ENCODE measurements around the gene NHEJ1.

Gene NHEJ1

DNA sequence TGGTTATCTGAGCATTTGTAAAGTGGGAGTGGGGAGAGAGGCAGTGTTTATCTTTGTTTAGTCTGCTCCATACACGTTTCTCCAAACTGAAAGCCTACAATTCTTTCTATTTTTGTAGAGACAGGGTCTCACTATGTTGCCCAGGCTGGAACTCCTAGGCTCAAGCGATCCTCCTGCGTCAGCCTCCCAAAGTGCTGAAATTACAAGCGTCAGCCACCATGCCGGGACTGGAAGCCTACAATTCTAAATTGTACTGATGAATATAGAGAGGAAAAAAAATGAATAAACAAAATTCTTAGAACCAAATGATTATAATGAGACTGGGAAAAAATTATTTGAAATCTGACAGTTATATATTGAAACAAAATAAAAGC is 44.5 kb upstream of the NHEJ1 start:
- TF ChIP-seq, protein P1, sequence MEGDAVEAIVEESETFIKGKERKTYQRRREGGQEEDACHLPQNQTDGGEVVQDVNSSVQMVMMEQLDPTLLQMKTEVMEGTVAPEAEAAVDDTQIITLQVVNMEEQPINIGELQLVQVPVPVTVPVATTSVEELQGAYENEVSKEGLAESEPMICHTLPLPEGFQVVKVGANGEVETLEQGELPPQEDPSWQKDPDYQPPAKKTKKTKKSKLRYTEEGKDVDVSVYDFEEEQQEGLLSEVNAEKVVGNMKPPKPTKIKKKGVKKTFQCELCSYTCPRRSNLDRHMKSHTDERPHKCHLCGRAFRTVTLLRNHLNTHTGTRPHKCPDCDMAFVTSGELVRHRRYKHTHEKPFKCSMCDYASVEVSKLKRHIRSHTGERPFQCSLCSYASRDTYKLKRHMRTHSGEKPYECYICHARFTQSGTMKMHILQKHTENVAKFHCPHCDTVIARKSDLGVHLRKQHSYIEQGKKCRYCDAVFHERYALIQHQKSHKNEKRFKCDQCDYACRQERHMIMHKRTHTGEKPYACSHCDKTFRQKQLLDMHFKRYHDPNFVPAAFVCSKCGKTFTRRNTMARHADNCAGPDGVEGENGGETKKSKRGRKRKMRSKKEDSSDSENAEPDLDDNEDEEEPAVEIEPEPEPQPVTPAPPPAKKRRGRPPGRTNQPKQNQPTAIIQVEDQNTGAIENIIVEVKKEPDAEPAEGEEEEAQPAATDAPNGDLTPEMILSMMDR (IDR thresholded peaks at IDR 0.05): no peak

DNA sequence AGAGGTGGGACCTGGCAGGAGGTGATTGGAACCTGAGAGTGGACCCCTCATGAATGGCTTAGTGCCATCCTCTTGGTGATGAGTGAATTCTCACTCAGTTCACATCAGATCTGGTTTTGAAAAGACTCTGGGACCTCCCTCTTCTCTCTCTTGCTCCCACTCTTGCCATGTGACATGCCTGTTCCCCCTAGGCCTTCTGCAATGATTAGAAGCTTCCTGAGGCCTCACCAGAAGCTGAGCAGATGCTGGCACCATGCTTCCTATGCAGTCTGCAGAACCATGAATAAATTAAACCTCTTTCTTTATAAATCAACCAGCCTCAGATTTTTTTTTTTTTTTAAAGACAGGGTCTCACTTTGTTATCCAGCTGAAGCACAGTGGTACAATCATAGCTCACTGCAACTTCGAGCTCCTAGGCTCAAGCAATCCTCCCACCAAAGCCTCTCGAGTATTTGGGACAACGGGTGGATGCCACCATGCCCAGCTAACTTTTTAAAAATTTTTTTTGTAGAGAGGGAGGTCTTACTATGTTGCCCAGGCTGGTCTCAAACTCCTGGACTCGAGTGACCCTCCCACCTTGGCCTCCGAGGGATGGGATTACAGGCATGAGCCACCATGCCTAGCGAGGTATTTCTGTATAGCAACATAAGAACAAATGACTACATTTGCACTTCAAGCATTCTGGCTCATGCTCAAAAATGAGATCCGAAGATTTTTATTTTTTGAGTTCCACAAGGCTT is 44.0 kb upstream of the NHEJ1 start:
- TF ChIP-seq, protein P1 (IDR thresholded peaks at IDR 0.05): no peak

DNA sequence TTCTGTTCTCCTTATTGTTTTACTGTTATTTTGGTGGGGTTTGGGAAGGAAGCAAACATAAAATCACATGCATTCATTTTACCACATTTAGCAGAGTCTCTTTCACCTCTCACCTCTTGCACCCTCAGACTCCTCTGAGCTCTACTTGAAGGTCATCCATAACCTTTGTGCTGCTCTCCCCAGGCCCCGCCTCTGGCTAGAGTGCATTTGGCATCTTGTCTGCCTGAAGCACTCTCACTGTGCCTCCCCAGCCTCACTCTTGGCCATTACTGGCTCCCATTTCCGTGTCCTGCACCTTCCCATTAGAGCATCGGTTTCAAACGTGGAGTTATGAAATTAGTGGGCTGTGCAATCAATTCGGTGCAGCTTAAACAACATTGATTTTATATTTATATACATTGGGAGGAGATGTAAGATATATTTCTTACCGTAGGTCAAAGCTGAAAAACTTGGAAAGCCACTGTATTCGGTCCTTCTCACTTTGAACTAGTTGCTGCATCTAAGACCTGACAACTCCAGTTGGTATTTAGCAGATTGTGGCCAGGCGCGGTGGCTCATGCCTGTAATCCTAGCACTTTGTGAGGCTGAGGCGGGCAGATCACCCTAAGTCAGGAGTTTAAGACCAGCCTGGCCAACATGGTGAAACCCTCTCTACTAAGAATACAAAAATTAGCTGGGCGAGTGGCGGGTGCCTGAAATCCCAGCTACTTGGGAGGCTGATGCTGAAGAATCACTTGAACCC is 39.0 kb upstream of the NHEJ1 start:
- TF ChIP-seq, protein P1 (IDR thresholded peaks at IDR 0.05): no peak

DNA sequence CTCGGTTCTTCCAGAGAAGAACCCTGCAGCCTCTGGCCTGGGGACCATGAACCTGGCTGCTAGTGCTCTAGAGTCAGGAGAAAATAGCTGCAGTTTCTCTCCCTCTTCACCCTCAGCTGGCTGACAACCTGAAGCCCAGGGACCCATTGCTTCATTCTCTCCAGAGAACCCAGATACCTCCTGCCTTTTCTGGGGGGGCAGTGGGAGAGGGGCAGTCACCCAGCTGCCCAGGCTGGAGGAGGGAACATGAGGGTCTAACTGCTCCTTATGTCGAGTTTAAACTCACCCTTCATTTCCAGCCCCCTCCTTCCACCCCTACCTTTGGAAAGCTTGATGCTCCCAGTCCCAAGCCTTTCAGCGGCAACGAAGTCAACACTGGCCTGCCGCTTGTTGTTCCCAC is 38.4 kb upstream of the NHEJ1 start:
- TF ChIP-seq, protein P1 (IDR thresholded peaks at IDR 0.05): no peak

DNA sequence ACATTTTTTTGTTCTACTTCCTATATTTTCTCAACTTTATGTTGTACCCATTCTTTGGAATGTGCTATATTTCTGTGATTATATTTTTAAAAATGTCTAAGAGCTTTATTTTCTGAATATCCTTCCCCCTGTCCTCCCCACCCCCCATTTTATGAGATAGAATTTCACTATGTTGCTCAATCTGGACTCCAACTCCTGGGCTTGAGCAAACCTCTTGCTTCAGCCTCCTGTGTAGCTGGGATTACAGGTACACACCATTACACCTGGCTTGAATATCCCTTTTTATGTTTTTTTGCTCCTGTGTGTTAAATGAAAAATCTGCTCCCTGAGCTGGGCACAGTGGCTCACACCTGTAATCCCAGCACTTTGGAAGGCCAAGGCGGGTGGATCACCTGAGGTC is 36.8 kb upstream of the NHEJ1 start:
- TF ChIP-seq, protein P1 (IDR thresholded peaks at IDR 0.05): no peak

DNA sequence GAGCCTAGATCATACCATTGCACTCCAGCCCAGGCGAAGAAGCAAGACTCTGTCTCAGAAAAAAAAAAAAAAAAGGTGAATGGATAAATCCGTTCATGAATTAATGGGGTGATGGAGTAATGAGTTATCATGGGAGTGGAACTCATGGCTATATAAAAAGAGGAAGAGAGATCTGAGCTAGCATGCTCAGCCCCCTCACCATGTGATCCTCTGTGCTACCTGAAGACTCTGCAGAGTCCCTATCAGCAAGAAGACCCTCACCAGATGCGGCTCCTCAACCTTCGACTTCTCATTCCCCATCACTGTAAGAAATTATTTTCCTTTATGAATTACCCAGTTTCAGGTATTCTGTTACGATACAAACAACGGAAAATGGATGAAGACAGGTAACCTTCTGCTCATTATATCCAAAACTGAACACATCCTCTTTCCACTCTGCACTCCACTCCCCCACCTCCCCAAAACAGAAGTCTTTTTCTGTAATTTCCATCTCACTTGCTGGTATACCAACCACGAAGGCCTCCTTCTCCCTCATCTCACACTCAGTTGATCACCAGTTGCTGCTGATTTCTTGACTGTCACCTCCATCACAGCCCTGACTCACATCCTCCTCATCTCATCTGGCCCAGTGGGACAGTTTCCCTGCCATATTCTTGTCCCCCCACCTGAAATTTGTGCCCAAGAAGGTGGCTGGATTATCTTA is 26.3 kb upstream of the NHEJ1 start:
- TF ChIP-seq, protein P1 (IDR thresholded peaks at IDR 0.05): no peak

DNA sequence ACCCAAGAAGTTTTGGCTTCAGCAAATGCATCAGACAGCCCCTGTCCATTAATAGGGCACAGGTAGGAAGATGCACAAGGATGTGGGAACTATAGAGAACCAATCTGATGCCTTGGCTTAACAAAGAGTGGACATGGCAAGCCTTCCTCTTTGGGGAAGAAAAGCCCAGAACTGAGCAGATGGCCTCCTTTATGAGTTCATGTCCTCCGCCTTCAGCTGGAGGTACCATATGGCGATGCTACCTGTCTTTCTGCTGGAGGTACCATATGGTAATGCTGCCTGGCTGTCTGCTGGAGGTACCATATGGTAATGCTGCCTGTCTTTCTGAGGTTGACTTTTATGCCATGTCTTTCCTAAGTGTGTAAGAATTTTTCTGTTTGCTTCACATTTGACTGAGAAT is 23.5 kb upstream of the NHEJ1 start:
- TF ChIP-seq, protein P1 (IDR thresholded peaks at IDR 0.05): no peak

All from LNCAP (cell line).